Caco-2 (cell line): ENCODE measurements around the gene LEKR1. TPM values are rescaled to one million over a fixed set of nuclear protein-coding genes. Genes with fewer than 3 reads are reported as not detected.

Experiments used
- BruUV-seq: library from RNA; stranded (reverse); fragments of 400-500 nt; replicated peaks from 2 replicates; lab custom pipeline; 2021; lab: Mats Ljungman, UMichigan
- CTCF ChIA-PET: fragments of 300-600 bp; sonication (Branson Sonifier 250); formaldehyde crosslinking; loops from one replicate; lab custom pipeline; 2022; ENCODE audit warnings: antibody characterized with exemption; lab: Charles Lee
- POLR2A ChIA-PET: fragments of 300-600 bp; sonication (Branson Sonifier 250); formaldehyde crosslinking; loops from one replicate; lab custom pipeline; 2022; ENCODE audit warnings: antibody characterized with exemption; lab: Charles Lee
- DNase-seq, 2 experiments: peaks; one replicate each; pipeline versions ENCODE4 v3.0.0 to v3.0.0-alpha.2; 2020 to 2022
- H3K27me3 ChIP-seq: replicated peaks from 2 replicates; pipeline ENCODE4 v1.6.0; 2011; ENCODE audit warnings: low read length; ENCODE audit not compliant: control insufficient read depth, insufficient read depth
- H3K36me3 ChIP-seq: 2 replicates; pipeline ENCODE4 v1.5.1; 2011; ENCODE audit warnings: low read length; ENCODE audit not compliant: control insufficient read depth, insufficient read depth
- H3K4me1 ChIP-seq: fragments of 250-450 bp; sonication (Bioruptor Pico); 2 replicates; pipeline ENCODE4 v1.5.1; 2020; ENCODE audit warnings: mild to moderate bottlenecking
- H3K4me3 ChIP-seq: 2 replicates; pipeline ENCODE4 v1.5.1; 2011; ENCODE audit warnings: low read depth, mild to moderate bottlenecking, control low read depth, low read length
- H3K9me3 ChIP-seq: fragments of 250-450 bp; sonication (Bioruptor Pico); 2 replicates; pipeline ENCODE4 v1.5.1; 2020; ENCODE audit warnings: mild to moderate bottlenecking, moderate library complexity
- H3K27ac Mint-ChIP-seq: one replicate; pipeline ENCODE4 v1.8.0; 2022; ENCODE audit warnings: mixed read lengths; ENCODE audit not compliant: unreplicated experiment
- H3K27me3 Mint-ChIP-seq: one replicate; pipeline ENCODE4 v1.8.0; 2022; ENCODE audit warnings: mixed read lengths; ENCODE audit not compliant: insufficient read depth, unreplicated experiment
- H3K36me3 Mint-ChIP-seq: one replicate; pipeline ENCODE4 v1.8.0; 2022; ENCODE audit warnings: mild to moderate bottlenecking, mixed read lengths; ENCODE audit not compliant: insufficient read depth, unreplicated experiment
- H3K4me1 Mint-ChIP-seq: one replicate; pipeline ENCODE4 v1.8.0; 2022; ENCODE audit warnings: low read depth, mixed read lengths; ENCODE audit not compliant: unreplicated experiment
- H3K4me3 Mint-ChIP-seq: one replicate; pipeline ENCODE4 v1.8.0; 2022; ENCODE audit warnings: mild to moderate bottlenecking, moderate library complexity, mixed read lengths; ENCODE audit not compliant: unreplicated experiment
- H3K9me3 Mint-ChIP-seq: one replicate; pipeline ENCODE4 v1.8.0; 2022; ENCODE audit warnings: mixed read lengths; ENCODE audit not compliant: unreplicated experiment
- intact Hi-C: fragments of 100-400 bp; cut with micrococcal nuclease; formaldehyde crosslinking; loops from one replicate; pipeline ENCODE4 v1.10.0; 2022; ENCODE audit not compliant: unreplicated experiment
- total RNA-seq: library from RNA; stranded (reverse); gene quantifications from 2 replicates; pipeline ENCODE4 v1.2.3, GENCODE V29; 2022
- TF ChIP-seq, protein P1 (sequence below), 2 experiments: fragments of 200-600 bp in 1 of 2; IDR thresholded peaks; 1 replicate in 1 of 2; 2 replicates in 1 of 2; pipeline versions ENCODE4 v1.5.1 to v1.8.0; 2011 to 2022; ENCODE audit warnings: antibody characterized with exemption in 1 of 2, control low read depth in 1 of 2, inconsistent platforms in 1 of 2, low read depth in 1 of 2, low read length in 1 of 2, mild to moderate bottlenecking in 1 of 2, moderate library complexity in 1 of 2; ENCODE audit not compliant: insufficient read depth in 1 of 2, severe bottlenecking in 1 of 2, unreplicated experiment in 1 of 2

LEKR1 gene
- total RNA-seq, 1 experiment from 2014 or later: 1.6 TPM

DNA sequence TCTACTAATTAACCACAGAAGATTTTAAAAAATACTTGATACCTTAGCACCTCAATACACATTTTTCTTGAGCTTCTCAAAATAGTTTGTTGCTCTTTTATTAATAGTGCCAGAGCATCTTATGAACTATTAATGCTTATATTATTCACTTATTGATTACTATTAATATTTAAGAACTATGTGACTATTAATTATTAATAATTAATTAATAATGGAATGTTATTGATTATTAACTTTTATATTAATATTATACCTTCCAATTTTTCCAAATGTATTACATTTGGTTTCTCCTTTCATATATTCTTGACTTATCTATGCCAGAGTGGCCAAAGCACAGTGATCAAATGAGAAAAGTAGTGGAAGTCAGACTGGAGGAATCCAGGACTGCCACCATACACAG, 195.5 kb downstream of the LEKR1 start:
- H3K27me3 Mint-ChIP-seq: no peaks in the 10 kb centered on the region
- TF ChIP-seq, protein P1, sequence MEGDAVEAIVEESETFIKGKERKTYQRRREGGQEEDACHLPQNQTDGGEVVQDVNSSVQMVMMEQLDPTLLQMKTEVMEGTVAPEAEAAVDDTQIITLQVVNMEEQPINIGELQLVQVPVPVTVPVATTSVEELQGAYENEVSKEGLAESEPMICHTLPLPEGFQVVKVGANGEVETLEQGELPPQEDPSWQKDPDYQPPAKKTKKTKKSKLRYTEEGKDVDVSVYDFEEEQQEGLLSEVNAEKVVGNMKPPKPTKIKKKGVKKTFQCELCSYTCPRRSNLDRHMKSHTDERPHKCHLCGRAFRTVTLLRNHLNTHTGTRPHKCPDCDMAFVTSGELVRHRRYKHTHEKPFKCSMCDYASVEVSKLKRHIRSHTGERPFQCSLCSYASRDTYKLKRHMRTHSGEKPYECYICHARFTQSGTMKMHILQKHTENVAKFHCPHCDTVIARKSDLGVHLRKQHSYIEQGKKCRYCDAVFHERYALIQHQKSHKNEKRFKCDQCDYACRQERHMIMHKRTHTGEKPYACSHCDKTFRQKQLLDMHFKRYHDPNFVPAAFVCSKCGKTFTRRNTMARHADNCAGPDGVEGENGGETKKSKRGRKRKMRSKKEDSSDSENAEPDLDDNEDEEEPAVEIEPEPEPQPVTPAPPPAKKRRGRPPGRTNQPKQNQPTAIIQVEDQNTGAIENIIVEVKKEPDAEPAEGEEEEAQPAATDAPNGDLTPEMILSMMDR (IDR thresholded peaks at IDR 0.05; ENCODE audit: insufficient read depth in 1 of 2, low read depth in 1 of 2, low read length in 1 of 2, severe bottlenecking in 1 of 2, unreplicated experiment in 1 of 2): no peak
- no peaks in the 10 kb centered on the region for H3K36me3 ChIP-seq
- H3K27ac Mint-ChIP-seq: no peak overlapping the region
- ChIA-PET CTCF (no interaction called here), POLR2A (no interaction called here)
- no peaks in the 10 kb centered on the region for H3K36me3 Mint-ChIP-seq
- no peak for DNase-seq
- H3K4me3 ChIP-seq: no peak overlapping the region
- BruUV-seq: no TSS peak
- no peaks in the 10 kb centered on the region for H3K4me1 ChIP-seq
- H3K9me3 ChIP-seq: no peaks in the 10 kb centered on the region
- no peaks in the 10 kb centered on the region for H3K9me3 Mint-ChIP-seq
- no peaks in the 10 kb centered on the region for H3K27me3 ChIP-seq
- H3K4me1 Mint-ChIP-seq: no peaks in the 10 kb centered on the region
- intact Hi-C loops: no loop called here
- no peak overlapping the region for H3K4me3 Mint-ChIP-seq

DNA sequence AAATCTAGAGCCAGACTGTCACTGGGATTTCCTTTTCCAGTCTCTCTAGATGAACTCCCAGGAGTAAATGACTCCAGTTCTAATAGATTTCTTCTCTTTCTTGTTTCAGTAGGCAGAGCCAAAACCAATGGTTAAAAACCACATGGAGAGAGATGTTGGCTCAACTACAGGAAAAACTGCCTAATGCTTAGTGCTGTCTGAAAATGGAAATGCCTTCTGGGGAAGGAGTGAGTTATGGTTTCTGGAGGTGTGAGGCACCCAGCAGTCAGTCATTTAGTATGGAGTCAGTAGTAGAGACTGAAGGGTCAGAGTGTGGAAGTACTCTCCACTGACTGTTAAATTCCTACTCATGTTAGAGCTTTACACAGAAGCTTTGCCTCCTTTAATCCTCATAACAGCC, 197.1 kb downstream of the LEKR1 start:
- ChIA-PET CTCF (no interaction called here), POLR2A (no interaction called here)
- Histone ChIP-seq H3K9me3 (no peaks in the 10 kb centered on the region), H3K4me1 (no peaks in the 10 kb centered on the region), H3K4me3 (no peak overlapping the region), H3K36me3 (no peaks in the 10 kb centered on the region), H3K27me3 (no peaks in the 10 kb centered on the region)
- no peak overlapping the region for H3K27ac Mint-ChIP-seq
- H3K9me3 Mint-ChIP-seq: no peaks in the 10 kb centered on the region
- no peak overlapping the region for H3K4me3 Mint-ChIP-seq
- no peaks in the 10 kb centered on the region for H3K4me1 Mint-ChIP-seq
- H3K27me3 Mint-ChIP-seq: no peaks in the 10 kb centered on the region
- no TSS peak for BruUV-seq
- intact Hi-C loops: no loop called here
- TF ChIP-seq, protein P1 (IDR thresholded peaks at IDR 0.05; ENCODE audit: insufficient read depth in 1 of 2, low read depth in 1 of 2, low read length in 1 of 2, severe bottlenecking in 1 of 2, unreplicated experiment in 1 of 2): no peak
- no peaks in the 10 kb centered on the region for H3K36me3 Mint-ChIP-seq
- no peak for DNase-seq

DNA sequence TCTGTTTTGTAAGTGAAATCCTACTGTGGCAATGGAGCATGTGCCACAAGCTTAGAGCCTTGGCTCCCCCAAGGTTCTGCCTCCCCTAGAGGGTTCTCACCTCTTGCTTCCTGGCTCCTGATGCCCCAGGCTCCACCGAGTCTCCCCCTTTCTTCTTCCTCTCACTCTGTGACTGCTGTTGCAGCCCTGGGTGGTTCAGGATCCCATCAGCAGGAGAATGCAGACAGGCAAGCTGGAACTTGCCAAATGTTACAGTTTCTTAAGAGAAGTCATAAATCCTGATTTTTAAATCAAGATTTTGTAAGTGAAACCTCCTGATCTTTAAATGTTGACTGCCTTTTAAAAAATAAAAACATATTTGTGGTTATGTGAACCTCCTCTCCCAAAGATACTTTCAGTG, 199.9 kb downstream of the LEKR1 start:
- POLR2A ChIA-PET: no interaction called here
- H3K27ac Mint-ChIP-seq: no peak overlapping the region
- no peaks in the 10 kb centered on the region for H3K36me3 Mint-ChIP-seq
- Histone ChIP-seq H3K9me3 (no peaks in the 10 kb centered on the region), H3K4me1 (no peaks in the 10 kb centered on the region), H3K27me3 (no peaks in the 10 kb centered on the region), H3K4me3 (no peak overlapping the region), H3K36me3 (no peaks in the 10 kb centered on the region)
- TF ChIP-seq, protein P1 (IDR thresholded peaks at IDR 0.05; ENCODE audit: insufficient read depth in 1 of 2, low read depth in 1 of 2, low read length in 1 of 2, severe bottlenecking in 1 of 2, unreplicated experiment in 1 of 2): no peak
- H3K27me3 Mint-ChIP-seq: no peaks in the 10 kb centered on the region
- BruUV-seq: no TSS peak
- intact Hi-C loops: no loop called here
- CTCF ChIA-PET: no interaction called here
- no peak for DNase-seq
- H3K9me3 Mint-ChIP-seq: no peaks in the 10 kb centered on the region
- no peaks in the 10 kb centered on the region for H3K4me1 Mint-ChIP-seq
- no peak overlapping the region for H3K4me3 Mint-ChIP-seq
